Measurements from ENCODE around the gene LILRA5. TPM values are rescaled to one million over a fixed set of nuclear protein-coding genes. Genes with fewer than 3 reads are reported as not detected.

LILRA5 gene
- total and polyA plus RNA-seq, 8 donors, result 0.44 to 52.8 (median 0.84) TPM; not detected in 1

DNA sequence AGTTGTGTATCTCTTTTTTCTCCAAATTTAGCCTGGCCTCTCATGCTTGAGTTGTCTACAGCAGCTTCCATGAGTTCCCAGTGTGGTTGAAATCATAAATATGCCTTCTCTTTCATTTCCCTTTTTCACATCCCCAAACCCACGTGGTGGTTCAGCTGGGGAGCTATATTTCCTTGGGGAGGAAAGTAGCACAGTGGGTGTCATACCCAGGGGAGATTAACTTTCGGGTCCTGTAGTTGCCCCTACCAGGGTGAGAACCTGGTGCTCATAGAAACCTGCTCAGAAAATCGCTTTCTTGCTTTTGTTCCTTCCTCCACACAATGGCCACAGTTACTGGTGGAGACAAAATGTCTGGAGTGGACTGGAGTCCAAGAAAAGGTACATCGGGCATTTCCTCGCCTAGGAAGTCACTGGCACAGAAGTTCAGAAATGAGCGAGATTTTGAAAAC is 33.0 kb upstream of the LILRA5 start:
- Histone ChIP-seq H3K4me3 (no peak overlapping the region), H3K36me3 (no peaks in the 10 kb centered on the region), H3K4me1 (peaks cover 0 to 17% of the 10 kb centered on the region in 2 donors), H3K27ac (no peak overlapping the region), H3K9me3 (no peaks in the 10 kb centered on the region), H3K27me3 (peaks cover 0 to 31% of the 10 kb centered on the region in 2 donors)
- DNase-seq (no peak), ATAC-seq (peak; percentile 43)
- intact Hi-C loops (cut with DNase I), result no loop called here
- TF ChIP-seq, protein P1, sequence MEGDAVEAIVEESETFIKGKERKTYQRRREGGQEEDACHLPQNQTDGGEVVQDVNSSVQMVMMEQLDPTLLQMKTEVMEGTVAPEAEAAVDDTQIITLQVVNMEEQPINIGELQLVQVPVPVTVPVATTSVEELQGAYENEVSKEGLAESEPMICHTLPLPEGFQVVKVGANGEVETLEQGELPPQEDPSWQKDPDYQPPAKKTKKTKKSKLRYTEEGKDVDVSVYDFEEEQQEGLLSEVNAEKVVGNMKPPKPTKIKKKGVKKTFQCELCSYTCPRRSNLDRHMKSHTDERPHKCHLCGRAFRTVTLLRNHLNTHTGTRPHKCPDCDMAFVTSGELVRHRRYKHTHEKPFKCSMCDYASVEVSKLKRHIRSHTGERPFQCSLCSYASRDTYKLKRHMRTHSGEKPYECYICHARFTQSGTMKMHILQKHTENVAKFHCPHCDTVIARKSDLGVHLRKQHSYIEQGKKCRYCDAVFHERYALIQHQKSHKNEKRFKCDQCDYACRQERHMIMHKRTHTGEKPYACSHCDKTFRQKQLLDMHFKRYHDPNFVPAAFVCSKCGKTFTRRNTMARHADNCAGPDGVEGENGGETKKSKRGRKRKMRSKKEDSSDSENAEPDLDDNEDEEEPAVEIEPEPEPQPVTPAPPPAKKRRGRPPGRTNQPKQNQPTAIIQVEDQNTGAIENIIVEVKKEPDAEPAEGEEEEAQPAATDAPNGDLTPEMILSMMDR (IDR thresholded peaks at IDR 0.05), result no peak

DNA sequence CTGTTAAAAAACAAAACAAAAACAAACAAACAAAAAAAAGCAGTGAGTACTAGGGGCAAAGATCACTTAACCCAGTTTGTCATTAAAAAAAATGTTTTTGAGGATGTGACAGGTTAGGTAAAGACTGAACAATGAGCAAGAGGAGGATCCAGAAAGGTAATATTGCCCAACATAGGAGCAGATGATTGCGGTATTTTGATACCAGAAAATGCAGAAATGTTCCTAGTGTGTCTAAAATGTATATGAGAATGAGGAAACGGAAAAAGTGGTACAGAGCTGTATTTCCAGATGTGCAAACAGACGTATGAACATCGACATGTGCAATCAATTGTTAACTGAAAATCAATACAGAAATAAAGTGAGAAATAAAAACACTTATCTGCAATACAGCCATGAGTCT is 30.9 kb upstream of the LILRA5 start:
- H3K36me3 ChIP-seq, result no peaks in the 10 kb centered on the region
- no peak overlapping the region for H3K4me3 ChIP-seq
- no peak overlapping the region for H3K27ac ChIP-seq
- H3K27me3 ChIP-seq, result peaks cover 0 to 35% of the 10 kb centered on the region in 2 donors
- peaks cover 0 to 24% of the 10 kb centered on the region in 2 donors for H3K4me1 ChIP-seq
- ATAC-seq, result no peak
- no peak for DNase-seq
- TF ChIP-seq, protein P1 (IDR thresholded peaks at IDR 0.05), result no peak
- intact Hi-C loops (cut with DNase I), result no loop called here
- H3K9me3 ChIP-seq, result no peaks in the 10 kb centered on the region

DNA sequence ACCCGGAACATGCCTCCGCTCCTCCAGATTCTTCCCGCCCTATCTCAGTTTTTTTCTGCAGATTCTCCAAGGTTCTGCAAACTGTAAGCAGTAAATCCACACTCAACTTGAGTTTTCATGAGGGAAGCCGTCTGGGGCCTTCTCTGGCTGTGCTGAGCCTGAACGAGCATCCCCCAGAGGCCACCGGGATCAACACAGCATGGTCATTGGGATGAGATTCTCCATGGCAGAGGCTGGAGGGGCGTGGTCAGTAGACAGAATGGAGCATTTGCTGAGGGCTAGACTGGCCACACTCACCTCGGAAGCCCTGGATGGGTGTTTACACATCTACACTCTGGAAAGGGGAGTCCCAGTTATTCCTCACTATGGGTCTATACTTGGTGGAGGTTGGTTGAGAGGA is 28.3 kb upstream of the LILRA5 start:
- H3K27me3 ChIP-seq, result peaks cover 0 to 35% of the 10 kb centered on the region in 2 donors
- no peaks in the 10 kb centered on the region for H3K36me3 ChIP-seq
- peaks cover 0 to 23% of the 10 kb centered on the region in 2 donors for H3K4me1 ChIP-seq
- DNase-seq, result no peak
- intact Hi-C loops (cut with DNase I), result no loop called here
- no peak for ATAC-seq
- no peak overlapping the region for H3K4me3 ChIP-seq
- no peaks in the 10 kb centered on the region for H3K9me3 ChIP-seq
- TF ChIP-seq, protein P1 (IDR thresholded peaks at IDR 0.05), result no peak
- no peak overlapping the region for H3K27ac ChIP-seq

DNA sequence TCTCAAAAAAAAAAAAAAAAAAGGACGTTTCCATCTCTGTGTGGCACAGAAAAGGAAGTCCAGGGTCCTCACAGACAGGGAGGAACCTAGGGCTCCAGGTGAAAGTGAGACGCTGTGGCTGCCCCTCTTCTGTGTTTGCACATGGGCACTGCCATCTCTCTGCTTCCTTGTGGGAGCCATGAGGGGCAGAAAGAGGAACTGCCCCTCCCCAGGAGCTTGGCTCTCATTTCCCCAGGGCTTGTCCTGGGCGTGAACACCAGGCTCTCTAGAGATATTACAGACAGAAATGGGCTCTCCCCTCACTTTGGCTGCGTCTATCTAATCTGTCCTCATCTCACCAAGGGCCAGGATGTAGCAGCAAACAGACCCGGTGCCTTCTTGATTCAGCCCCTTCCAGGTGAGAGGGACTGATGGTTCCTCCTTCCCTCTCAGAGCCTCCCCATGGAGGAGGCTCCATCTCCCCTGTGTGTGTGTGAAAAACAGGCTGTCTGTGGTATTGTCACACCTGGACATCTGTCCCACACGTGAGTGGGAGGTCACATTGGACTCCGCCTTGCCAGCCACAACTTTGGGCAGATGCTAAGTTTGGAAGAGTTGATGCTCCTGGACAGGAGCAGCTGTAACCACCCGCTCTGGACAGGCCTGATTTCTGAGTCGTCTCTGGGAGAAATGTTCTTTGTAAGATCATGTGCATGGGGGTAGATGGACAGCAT is 26.8 kb upstream of the LILRA5 start:
- peaks cover 0 to 14% of the 10 kb centered on the region in 2 donors for H3K4me1 ChIP-seq
- TF ChIP-seq, protein P1 (IDR thresholded peaks at IDR 0.05), result no peak
- intact Hi-C loops (cut with DNase I), result no loop called here
- no peaks in the 10 kb centered on the region for H3K36me3 ChIP-seq
- ATAC-seq (peak; percentile 65), DNase-seq (no peak)
- H3K9me3 ChIP-seq, result no peaks in the 10 kb centered on the region
- peaks cover 0 to 30% of the 10 kb centered on the region in 2 donors for H3K27me3 ChIP-seq
- no peak overlapping the region for H3K27ac ChIP-seq
- no peak overlapping the region for H3K4me3 ChIP-seq

DNA sequence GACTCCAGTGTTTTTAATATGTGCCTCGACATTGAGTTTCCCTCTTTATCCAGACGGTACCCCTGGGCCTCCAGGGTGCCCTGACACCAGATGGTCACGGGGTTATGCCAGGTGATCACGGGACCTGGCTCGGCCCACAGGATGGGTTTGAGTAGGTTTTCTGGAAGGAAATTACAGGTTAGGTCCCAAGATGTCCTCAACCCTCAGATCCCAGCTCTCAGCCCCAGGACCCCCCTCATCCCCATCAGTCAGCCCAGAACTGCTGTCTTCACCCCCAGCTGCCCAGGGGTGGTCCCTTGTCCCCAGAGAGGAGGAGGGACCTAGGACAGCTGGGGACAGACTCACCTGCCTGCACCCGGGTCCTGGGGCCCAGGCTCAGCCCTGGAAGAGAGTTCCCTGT is 25.6 kb upstream of the LILRA5 start:
- peaks cover 0 to 7% of the 10 kb centered on the region in 2 donors for H3K4me1 ChIP-seq
- intact Hi-C loops (cut with DNase I), result no loop called here

More for the DNA sequence above, 25.6 kb upstream of the LILRA5 start:
- DNase-seq (no peak), ATAC-seq (no peak)
- no peak overlapping the region for H3K4me3 ChIP-seq
- TF ChIP-seq, protein P1 (IDR thresholded peaks at IDR 0.05), result no peak
- H3K27me3 ChIP-seq, result peaks cover 0 to 23% of the 10 kb centered on the region in 2 donors
- no peak overlapping the region for H3K27ac ChIP-seq
- no peaks in the 10 kb centered on the region for H3K9me3 ChIP-seq
- no peaks in the 10 kb centered on the region for H3K36me3 ChIP-seq

All from left lung (tissue), 10 donors.